K562 (cell line): ENCODE results near the gene NRAP. TPM values are rescaled to one million over a fixed set of nuclear protein-coding genes. Genes with fewer than 3 reads are reported as not detected.
A peak's percentile ranks its signal among the peaks of the same experiment; 100 is the strongest.

Source experiments
- ATF1 ChIP-seq, 2 experiments: fragments of 450-650 bp in 1 of 2; IDR thresholded peaks; 2 replicates each; pipeline ENCODE4 v1.6.1; 2016; ENCODE audit warnings: missing compliant biosample characterization in 1 of 2, missing genetic modification characterization in 1 of 2
- BCOR ChIP-seq: fragments of 450-650 bp; IDR thresholded peaks from 2 replicates; pipeline ENCODE4 v1.6.1; 2016
- BDP1 ChIP-seq: IDR thresholded peaks from 3 replicates; pipeline ENCODE4 v1.6.1; 2011; ENCODE audit not compliant: insufficient read length, insufficient read depth
- EHMT2 ChIP-seq: fragments of 450-650 bp; IDR thresholded peaks from 2 replicates; pipeline ENCODE4 v1.6.1; 2018; ENCODE audit warnings: antibody characterized with exemption
- HMGN3 ChIP-seq: IDR thresholded peaks from 2 replicates; pipeline ENCODE4 v1.6.1; 2011; ENCODE audit warnings: borderline replicate concordance, low read depth, mild to moderate bottlenecking, mixed read lengths, low read length; ENCODE audit not compliant: insufficient read length; ENCODE audit errors: extremely low read depth
- HNRNPH1 ChIP-seq: fragments of 200-400 bp; formaldehyde crosslinking; optimal IDR thresholded peaks from 2 replicates; pipeline ENCODE3; 2017; ENCODE audit warnings: low read depth, mild to moderate bottlenecking, low read length, moderate library complexity
- NR0B1 ChIP-seq: fragments of 450-650 bp; IDR thresholded peaks from one replicate; pipeline ENCODE4 v1.6.1; 2018; ENCODE audit warnings: mild to moderate bottlenecking, moderate library complexity; ENCODE audit not compliant: partially characterized antibody
- PML ChIP-seq: IDR thresholded peaks from 2 replicates; pipeline ENCODE4 v1.6.1; 2012; ENCODE audit warnings: low read length, inconsistent platforms
- POLR2G ChIP-seq: fragments of 200-400 bp; formaldehyde crosslinking; IDR thresholded peaks from 2 replicates; pipeline ENCODE4 v1.6.1; 2017; ENCODE audit warnings: low read depth, mild to moderate bottlenecking, antibody characterized with exemption, low read length, moderate library complexity
- PTBP1 ChIP-seq: fragments of 200-400 bp; formaldehyde crosslinking; IDR thresholded peaks from 2 replicates; pipeline ENCODE4 v1.6.1; 2017; ENCODE audit warnings: low read depth, low read length
- ZBED1 ChIP-seq: IDR thresholded peaks from 2 replicates; pipeline ENCODE4 v1.6.1; 2014
- ZC3H8 ChIP-seq: fragments of 450-650 bp; IDR thresholded peaks from 2 replicates; pipeline ENCODE4 v1.6.1; 2017
- ZFP1 ChIP-seq: fragments of 450-650 bp; formaldehyde crosslinking; IDR thresholded peaks from 2 replicates; pipeline ENCODE4 v1.4.0; 2020; ENCODE audit warnings: mild to moderate bottlenecking, mixed read lengths
- ZKSCAN1 ChIP-seq: fragments of 150-350 bp; IDR thresholded peaks from 2 replicates; pipeline ENCODE4 v1.6.1; 2016; ENCODE audit warnings: low read depth, low read length
- ZNF174 ChIP-seq: fragments of 250-450 bp; sonication (Bioruptor Pico); IDR thresholded peaks from 2 replicates; pipeline ENCODE4 v1.4.0; 2020; ENCODE audit warnings: mild to moderate bottlenecking
- ZNF431 ChIP-seq: sonication (generic); formaldehyde crosslinking; IDR thresholded peaks from 2 replicates; pipeline ENCODE4 v1.8.0; 2022; ENCODE audit warnings: mild to moderate bottlenecking, missing genetic modification reagents
- polyA plus RNA-seq, 8 experiments: library from polyadenylated mRNA; depleted of rRNA in 4 of 8; stranded (reverse) in 5 of 8; unstranded in 3 of 8; fragments of >200 nt; fragmentation: Nextera tagmentation in 2 of 8; fragmentation: Illumina TruSeq in 1 of 8; extraction: Ambion mirVana in 2 of 8; extraction: Trizol in 1 of 8; gene quantifications; 2 replicates each; pipeline versions ENCODE4 v1.2.1 to v1.2.3, GENCODE V29; 2011 to 2014; ENCODE audit warnings: inconsistent platforms in 1 of 8, missing spikeins in 1 of 8
- total RNA-seq, 7 experiments: library from RNA; depleted of rRNA in 6 of 7; stranded (reverse); fragments of >200 nt in 6 of 7; fragmentation: Illumina TruSeq in 2 of 7; extraction: Trizol in 2 of 7; gene quantifications; 2 replicates each; pipeline versions ENCODE4 v1.2.1 to v1.2.3, GENCODE V29; 2011 to 2021; ENCODE audit warnings: low replicate concordance in 1 of 7
- TF ChIP-seq, protein P1 (sequence below): sonication (generic); formaldehyde crosslinking; IDR thresholded peaks from 2 replicates; pipeline ENCODE4 v1.8.0; 2023; ENCODE audit warnings: mild to moderate bottlenecking, missing genetic modification reagents
- TF ChIP-seq, protein P2 (sequence below): fragments of 450-650 bp; IDR thresholded peaks from 2 replicates; pipeline ENCODE4 v1.6.1; 2017; ENCODE audit warnings: mild to moderate bottlenecking, moderate library complexity
- TF ChIP-seq, protein P3 (sequence below): sonication (generic); formaldehyde crosslinking; IDR thresholded peaks from 2 replicates; pipeline ENCODE4 v1.8.1; 2023; ENCODE audit warnings: mild to moderate bottlenecking, missing genetic modification reagents

The NRAP gene
- total and polyA plus RNA-seq, 9 of the 15 experiments (the other 6 are each of a cell fraction or from before 2014, with no cell fraction given): not detected

DNA sequence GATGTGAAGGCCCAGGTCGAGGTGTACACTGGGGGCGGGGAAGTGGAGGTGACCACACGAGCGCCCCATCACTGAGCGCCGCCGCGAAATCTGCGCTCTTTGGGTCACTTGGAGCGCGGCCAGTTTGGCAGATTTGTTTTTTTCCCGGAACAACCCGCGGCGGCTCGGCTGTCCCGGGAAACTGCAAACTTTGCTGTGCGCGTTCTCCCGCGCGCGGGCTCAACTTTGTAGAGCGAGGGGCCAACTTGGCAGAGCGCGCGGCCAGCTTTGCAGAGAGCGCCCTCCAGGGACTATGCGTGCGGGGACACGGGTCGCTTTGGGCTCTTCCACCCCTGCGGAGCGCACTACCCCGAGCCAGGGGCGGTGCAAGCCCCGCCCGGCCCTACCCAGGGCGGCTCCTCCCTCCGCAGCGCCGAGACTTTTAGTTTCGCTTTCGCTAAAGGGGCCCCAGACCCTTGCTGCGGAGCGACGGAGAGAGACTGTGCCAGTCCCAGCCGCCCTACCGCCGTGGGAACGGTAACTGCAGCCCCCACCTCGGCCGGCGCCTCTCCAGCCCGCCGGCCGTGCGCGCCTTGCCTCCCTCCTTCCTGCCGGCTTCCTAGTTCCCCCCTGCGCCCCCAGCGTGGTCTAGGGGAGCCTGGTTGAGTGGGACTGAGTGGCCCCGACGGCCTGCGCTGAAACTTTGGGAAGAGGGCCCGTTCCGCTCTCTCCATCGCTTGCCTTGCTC lies 15.8 kb upstream of the NRAP start, which contains the start of gene CASP7 (continued):
- TF ChIP-seq NR0B1: no peak
- no peak for TF ChIP-seq PML
- no peak for TF ChIP-seq ZFP1 (CRISPR knock-in tag)
- TF ChIP-seq, protein P1, sequence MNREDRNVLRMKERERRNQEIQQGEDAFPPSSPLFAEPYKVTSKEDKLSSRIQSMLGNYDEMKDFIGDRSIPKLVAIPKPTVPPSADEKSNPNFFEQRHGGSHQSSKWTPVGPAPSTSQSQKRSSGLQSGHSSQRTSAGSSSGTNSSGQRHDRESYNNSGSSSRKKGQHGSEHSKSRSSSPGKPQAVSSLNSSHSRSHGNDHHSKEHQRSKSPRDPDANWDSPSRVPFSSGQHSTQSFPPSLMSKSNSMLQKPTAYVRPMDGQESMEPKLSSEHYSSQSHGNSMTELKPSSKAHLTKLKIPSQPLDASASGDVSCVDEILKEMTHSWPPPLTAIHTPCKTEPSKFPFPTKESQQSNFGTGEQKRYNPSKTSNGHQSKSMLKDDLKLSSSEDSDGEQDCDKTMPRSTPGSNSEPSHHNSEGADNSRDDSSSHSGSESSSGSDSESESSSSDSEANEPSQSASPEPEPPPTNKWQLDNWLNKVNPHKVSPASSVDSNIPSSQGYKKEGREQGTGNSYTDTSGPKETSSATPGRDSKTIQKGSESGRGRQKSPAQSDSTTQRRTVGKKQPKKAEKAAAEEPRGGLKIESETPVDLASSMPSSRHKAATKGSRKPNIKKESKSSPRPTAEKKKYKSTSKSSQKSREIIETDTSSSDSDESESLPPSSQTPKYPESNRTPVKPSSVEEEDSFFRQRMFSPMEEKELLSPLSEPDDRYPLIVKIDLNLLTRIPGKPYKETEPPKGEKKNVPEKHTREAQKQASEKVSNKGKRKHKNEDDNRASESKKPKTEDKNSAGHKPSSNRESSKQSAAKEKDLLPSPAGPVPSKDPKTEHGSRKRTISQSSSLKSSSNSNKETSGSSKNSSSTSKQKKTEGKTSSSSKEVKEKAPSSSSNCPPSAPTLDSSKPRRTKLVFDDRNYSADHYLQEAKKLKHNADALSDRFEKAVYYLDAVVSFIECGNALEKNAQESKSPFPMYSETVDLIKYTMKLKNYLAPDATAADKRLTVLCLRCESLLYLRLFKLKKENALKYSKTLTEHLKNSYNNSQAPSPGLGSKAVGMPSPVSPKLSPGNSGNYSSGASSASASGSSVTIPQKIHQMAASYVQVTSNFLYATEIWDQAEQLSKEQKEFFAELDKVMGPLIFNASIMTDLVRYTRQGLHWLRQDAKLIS (CRISPR knock-in tag): no peak
- no peak for TF ChIP-seq ZNF431 (CRISPR knock-in tag)
- TF ChIP-seq ZBED1: no peak
- TF ChIP-seq HNRNPH1: no peak
- TF ChIP-seq PTBP1: no peak
- TF ChIP-seq, protein P2, sequence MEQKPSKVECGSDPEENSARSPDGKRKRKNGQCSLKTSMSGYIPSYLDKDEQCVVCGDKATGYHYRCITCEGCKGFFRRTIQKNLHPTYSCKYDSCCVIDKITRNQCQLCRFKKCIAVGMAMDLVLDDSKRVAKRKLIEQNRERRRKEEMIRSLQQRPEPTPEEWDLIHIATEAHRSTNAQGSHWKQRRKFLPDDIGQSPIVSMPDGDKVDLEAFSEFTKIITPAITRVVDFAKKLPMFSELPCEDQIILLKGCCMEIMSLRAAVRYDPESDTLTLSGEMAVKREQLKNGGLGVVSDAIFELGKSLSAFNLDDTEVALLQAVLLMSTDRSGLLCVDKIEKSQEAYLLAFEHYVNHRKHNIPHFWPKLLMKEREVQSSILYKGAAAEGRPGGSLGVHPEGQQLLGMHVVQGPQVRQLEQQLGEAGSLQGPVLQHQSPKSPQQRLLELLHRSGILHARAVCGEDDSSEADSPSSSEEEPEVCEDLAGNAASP: no peak
- TF ChIP-seq, protein P3, sequence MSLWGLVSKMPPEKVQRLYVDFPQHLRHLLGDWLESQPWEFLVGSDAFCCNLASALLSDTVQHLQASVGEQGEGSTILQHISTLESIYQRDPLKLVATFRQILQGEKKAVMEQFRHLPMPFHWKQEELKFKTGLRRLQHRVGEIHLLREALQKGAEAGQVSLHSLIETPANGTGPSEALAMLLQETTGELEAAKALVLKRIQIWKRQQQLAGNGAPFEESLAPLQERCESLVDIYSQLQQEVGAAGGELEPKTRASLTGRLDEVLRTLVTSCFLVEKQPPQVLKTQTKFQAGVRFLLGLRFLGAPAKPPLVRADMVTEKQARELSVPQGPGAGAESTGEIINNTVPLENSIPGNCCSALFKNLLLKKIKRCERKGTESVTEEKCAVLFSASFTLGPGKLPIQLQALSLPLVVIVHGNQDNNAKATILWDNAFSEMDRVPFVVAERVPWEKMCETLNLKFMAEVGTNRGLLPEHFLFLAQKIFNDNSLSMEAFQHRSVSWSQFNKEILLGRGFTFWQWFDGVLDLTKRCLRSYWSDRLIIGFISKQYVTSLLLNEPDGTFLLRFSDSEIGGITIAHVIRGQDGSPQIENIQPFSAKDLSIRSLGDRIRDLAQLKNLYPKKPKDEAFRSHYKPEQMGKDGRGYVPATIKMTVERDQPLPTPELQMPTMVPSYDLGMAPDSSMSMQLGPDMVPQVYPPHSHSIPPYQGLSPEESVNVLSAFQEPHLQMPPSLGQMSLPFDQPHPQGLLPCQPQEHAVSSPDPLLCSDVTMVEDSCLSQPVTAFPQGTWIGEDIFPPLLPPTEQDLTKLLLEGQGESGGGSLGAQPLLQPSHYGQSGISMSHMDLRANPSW: no peak
- no peak for TF ChIP-seq BDP1
- no peak for TF ChIP-seq ZNF174 (CRISPR knock-in tag)
- 0 out of 2 replicates have a peak, but pooled peaks have one; percentile 51 for TF ChIP-seq POLR2G
- no peak for TF ChIP-seq ZKSCAN1
- TF ChIP-seq HMGN3: no peak
- TF ChIP-seq ATF1 (CRISPR knock-in tag; IDR thresholded peaks at IDR 0.05): no peak
- TF ChIP-seq ATF1 (tag; IDR thresholded peaks at IDR 0.05): 0 out of 2 replicates have a peak, but pooled peaks have one; percentile 19
- no peak for TF ChIP-seq ZC3H8
- TF ChIP-seq EHMT2: no peak
- TF ChIP-seq BCOR: no peak
